Measurements from ENCODE around the gene PIK3R1. TPM values are rescaled to one million over a fixed set of nuclear protein-coding genes. Genes with fewer than 3 reads are reported as not detected.
A peak's percentile ranks its signal among the peaks of the same experiment; 100 is the strongest.

Gene PIK3R1
- 92.7 TPM for polyA plus RNA-seq (ENCODE audit: insufficient read length)
- long read RNA-seq, donor 1, full-length matches to known transcripts, result 8 of 41 reads
- long read RNA-seq, donor 1, partial matches to known transcripts, result 33 of 41 reads
- long read RNA-seq, donor 1, other reads (novel, unspliced or antisense), result 0 of 41 reads
- long read RNA-seq, donor 2, full-length matches to known transcripts, result 14 of 44 reads
- long read RNA-seq, donor 2, partial matches to known transcripts, result 30 of 44 reads
- long read RNA-seq, donor 2, other reads (novel, unspliced or antisense), result 0 of 44 reads
- long read RNA-seq, donor 3, full-length matches to known transcripts, result 6 of 23 reads
- long read RNA-seq, donor 3, partial matches to known transcripts, result 17 of 23 reads
- long read RNA-seq, donor 3, other reads (novel, unspliced or antisense), result 0 of 23 reads
- long read RNA-seq, donor 4, result 0 reads
- long read RNA-seq, donor 5, full-length matches to known transcripts, result 14 of 41 reads
- long read RNA-seq, donor 5, partial matches to known transcripts, result 27 of 41 reads
- long read RNA-seq, donor 5, other reads (novel, unspliced or antisense), result 0 of 41 reads
- long read RNA-seq, donor 6, full-length matches to known transcripts, result 5 of 69 reads
- long read RNA-seq, donor 6, partial matches to known transcripts, result 64 of 69 reads
- long read RNA-seq, donor 6, other reads (novel, unspliced or antisense), result 0 of 69 reads
- long read RNA-seq, donor 7, full-length matches to known transcripts, result 15 of 59 reads
- long read RNA-seq, donor 7, partial matches to known transcripts, result 44 of 59 reads
- long read RNA-seq, donor 7, other reads (novel, unspliced or antisense), result 0 of 59 reads
- long read RNA-seq, donor 8, full-length matches to known transcripts, result 6 of 6 reads
- long read RNA-seq, donor 8, partial matches to known transcripts, result 0 of 6 reads
- long read RNA-seq, donor 8, other reads (novel, unspliced or antisense), result 0 of 6 reads

DNA sequence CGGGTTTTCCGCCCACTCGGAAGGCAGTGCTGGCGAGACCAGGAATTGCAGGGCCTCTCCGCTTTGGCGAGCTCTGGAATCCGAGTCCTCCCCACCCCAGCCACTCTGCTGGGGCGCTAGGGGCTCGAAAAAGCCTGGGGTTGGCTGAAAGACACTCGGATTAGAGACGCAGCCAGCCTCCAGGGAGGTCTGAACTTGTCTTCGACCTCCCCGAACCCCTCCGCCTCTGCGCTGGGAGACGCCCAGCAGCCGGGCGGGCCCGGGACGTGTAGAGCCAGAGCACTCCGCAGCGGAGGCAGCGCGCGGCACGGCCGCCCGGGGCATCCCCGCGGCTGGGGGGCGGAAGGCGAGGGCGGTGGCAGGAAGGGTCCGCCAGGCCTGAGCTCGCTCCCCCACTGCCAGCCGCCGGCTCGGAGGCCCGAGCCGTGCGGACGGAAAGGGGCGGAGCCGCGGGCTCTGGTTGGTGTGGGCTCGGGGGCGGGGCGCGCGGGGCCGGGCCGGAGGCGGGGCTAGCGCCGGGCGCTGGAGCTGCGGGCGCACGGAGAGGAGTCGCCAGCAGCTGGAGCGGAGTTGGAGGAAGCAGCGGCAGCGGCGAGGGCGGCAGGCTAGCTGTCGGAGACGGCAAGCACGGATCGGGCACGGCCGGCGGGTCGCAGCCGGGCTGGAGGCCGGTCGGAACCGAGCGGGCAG is at the start of gene PIK3R1:
TSS of gene PIK3R1 (plus strand) at position 549 of the 690 bp plus-strand sequence. CDS start 10,920 bp downstream, outside the sequence.
- peak; percentile 95 for DNase-seq

DNA sequence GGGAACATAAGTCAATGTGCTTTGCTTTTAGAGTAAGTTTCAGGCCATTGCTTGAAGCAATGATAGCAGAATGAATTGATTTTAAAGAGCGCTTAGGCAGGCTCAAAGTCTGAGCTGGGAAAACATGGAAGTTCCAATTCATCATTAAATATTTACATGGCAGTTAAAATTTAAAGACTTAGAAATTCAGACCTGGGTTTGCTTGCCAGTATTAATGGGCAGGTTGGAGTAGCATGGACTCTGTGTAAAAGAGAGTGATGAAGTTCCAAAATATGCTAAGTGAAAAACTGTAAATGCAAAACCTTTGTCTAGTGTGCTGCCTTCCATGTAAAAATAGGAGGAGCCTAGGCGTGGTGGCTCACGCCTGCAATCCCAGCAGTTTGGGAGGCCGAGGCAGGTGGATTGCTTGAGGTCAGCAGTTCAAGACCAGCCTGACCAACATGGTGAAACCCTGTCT is 48.3 kb upstream of the PIK3R1 start:
- no peak for DNase-seq

DNA sequence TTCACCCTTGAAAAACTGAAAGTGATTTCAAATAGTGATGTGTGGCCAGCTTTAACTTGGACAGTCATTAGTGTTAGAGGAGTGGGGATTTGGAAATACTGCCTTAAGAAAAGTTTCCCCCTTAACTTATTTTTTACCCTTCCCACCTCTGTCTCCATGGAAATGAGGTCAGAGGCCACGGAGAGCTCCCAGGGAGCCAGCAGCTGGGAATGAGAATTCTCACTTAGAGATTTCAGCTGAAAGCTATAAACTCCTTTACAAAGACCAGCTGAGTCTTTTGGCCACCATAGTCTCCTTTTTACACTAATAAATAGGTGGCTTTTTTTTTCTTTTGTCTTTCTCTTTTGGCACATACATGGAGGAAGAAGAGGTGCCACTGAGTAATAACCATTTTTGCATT is 45.7 kb upstream of the PIK3R1 start:
- DNase-seq, result peak; percentile 81

DNA sequence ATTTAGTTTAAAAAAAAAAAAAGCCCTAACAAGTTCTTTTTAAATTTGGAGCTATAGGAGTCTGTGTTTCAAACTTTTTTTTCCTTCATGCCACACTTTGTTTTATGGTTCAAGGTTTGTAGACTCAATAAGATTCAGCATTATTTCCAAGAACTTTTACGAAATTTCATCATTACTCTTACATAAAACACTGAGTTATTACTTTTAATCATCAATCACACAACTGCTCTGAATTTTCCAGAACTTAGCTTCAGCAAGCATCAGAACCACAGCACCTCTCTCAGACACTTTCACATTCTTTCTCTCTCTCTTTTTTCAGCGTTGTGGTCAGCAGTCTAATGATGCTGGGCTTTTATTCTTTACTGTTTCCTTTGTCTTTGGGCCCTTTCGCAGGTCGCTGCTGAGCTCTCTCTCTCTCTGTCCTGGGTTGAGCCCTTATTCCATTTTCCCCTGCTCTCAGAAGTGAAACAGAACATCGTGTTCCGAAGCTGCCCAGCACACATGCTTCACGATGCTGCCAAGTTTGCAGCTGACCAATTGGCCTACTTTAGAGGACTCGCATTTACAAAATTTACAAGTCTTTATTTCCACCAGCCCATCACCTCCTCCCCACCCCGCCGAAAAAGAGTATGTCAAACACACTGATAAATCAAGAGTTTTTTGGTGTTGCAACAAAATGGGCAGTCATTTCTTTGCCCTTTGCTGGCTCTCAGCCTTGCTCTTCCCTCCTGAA is 44.6 kb upstream of the PIK3R1 start:
- DNase-seq, result no peak

DNA sequence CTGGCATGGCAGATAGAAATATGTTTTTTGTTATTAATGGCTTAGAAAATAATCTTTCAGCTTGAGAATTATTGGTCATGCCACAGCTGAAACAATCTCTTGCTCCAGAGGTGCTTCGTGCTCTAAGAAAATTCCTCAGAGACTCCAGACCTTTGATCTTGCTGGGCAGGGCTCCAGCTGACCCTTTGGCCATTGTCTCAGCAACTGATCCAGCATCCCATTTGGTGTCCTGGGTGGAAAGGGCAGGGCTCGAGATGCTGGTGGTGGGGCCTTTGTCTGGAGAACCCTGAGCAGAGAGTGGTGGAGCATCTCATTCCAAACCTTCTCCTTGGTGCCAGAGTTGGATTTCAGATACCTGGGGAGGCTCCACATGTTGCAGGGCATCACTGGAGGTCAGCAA is 43.2 kb upstream of the PIK3R1 start:
- DNase-seq, result no peak

DNA sequence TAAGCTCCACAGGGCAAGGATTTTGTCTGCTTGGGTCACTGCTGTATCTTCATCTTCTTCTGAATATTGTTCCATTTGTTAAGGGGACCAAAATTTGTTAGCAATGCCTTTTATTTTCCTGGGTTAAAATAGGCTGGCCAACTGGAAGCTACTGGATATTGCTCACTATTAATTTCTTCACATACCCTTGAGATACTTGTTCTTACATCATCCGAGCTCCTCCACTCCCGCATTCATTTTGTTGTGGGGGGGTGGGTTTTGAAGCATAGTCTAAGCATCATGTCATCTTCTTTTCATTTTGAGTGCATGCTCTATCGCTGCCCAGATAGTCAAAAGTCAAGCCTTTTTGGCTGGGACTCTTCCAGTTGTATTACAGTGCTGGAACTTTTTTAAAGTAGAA is 42.5 kb upstream of the PIK3R1 start:
- no peak for DNase-seq

DNA sequence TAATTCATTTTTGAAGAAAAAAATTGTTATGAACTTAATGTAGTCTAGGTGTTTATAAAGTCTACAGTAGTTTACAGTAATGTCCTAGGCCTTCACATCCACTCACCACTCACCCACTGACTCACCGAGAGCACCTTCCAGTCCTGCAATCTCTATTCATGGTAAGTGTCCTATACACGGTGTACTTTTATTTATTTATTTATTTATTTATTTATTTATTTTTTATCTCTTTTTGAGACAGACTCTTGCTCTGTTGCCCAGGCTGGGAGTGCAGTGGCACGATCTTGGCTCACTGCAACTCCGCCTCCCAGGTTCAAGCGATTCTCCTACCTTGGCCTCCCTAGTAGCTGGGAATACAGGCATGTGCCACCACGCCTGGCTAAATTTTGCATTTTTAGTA is 39.3 kb upstream of the PIK3R1 start:
- no peak for DNase-seq

DNA sequence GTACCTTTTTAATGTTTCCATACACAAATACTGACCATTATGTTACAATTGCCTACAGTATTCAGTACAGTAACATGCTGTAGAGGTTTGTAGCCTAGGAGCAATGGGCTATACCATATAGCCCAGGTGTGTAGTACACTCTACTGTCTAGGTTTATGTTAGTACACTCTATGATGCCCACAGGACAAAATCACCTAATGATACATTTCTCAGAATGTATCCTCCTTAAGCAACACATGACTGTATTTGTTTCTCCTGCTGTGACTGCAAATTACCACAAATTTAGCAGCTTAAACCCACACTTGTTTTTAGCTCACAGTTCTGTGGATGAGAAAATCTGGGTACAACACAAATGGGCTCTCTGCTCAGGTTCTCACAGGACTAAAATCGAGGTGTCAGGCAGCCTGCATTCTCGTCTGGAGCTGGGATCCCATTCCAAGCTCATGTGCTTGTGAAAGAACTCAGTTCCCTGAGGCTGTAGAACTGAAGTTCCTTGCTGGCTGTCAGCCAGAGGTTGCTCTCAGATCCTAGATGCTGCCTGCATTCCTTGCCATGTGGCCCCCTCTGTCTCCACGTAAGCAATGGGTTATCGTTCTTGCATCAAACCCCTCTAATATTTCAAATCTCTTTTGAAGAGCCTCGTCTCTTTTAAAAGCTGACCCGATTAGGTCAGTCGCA is 38.6 kb upstream of the PIK3R1 start:
- DNase-seq, result no peak

DNA sequence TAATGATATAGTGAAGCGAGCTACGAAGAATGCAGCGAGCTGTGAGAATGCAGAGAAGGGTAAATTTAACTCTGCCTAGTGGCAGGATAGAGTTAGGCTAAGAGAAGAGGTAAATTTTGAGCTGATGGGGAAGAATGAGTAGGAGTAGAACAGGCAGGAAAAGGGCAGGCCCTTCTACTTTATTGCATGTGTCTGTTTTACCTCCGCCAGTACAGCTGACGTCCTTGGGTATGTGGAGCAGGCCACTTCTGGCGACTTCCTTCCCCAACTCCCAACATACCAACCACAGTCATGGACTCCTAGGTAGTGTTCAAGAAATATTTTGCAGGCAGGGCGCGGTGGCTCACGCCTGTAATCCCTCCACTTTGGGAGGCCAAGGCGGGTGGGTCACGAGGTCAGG is 37.9 kb upstream of the PIK3R1 start:
- DNase-seq, result no peak

DNA sequence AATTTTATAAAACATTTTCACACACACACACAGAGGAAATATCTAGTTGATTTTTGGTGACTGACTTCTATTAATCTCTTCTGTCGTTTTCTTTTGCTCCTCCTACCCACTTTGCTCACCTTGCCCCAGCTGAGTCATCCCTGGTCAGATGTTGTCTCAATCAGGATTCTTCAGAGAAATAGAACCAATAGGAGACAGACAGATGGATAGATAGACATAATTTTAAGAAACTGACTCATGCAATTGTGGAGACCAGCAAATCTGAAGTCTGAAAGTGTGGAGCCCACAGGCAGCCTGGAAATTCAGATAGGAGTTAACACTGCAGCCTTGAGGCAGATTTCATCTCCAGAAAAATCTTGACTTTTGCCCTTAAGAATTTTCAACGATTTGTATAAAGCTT is 37.0 kb upstream of the PIK3R1 start:
- no peak for DNase-seq

DNA sequence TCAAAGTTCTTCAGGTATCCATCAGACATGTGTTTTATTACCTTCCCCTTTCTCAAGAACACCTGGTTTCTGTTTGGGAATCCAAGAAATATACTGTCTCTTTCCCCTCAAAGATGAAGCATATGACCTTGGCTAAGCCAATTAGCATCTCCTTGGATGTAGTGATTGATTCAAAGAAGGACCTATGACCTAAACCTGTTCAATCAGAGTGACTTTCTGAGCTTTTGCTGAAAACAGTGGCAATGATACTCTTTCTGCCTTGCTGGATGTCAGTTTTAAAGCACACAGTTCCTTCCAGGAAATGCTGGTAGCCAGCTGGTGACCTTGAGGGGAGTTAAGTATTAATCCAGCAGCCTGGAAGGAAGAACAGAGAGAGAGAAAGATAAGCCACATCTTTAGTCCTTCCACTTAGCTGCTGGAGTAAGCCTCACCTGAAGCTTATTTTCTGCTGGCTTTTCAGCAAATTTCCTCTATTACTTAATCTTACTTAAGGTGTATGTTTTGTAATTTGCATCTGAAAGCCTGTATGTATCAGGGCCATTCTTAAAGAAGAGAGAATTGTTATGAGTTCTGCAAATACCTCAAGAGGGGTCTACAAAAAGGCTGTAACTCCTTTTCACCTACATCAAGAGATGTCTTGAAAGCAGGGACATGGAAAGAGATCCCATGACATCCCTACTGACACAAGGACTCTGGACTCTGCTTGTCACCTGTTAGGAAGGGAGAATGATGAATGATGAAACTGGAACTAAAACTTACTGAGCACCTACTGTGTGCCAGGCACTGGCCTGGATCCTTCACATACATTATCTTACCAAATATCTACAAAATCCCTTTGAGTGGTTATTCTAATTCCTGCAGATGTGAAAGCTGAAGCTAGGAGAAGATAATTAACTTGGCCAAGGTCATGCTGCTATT is 35.2 kb upstream of the PIK3R1 start:
- no peak for DNase-seq

DNA sequence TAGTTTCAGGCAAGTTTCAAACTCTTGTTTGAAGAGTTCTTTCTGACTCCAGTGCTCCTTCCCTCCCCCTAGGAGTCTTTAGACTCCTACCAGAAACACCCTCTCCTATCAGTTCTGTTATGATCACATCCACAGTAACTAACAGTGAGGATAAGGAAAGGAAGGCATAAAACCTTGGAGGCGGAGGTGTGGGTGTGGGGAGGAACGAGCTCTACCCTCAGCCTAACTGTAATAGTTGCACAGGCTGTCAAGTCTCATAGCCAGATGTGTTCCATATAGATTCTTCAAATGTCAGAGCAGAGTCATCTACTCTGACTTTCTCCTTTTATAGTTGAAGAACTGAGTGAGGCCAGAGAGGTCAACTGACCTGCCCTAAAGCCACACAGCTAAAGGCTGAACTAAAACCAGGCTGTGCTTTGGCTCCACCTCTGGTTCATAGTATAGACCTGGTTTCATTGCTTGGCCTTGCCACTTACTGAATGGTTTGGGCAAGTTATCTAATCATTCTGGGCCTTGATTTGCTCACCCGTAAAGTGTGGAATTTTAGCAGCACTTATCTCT is 34.4 kb upstream of the PIK3R1 start:
- DNase-seq, result no peak

DNA sequence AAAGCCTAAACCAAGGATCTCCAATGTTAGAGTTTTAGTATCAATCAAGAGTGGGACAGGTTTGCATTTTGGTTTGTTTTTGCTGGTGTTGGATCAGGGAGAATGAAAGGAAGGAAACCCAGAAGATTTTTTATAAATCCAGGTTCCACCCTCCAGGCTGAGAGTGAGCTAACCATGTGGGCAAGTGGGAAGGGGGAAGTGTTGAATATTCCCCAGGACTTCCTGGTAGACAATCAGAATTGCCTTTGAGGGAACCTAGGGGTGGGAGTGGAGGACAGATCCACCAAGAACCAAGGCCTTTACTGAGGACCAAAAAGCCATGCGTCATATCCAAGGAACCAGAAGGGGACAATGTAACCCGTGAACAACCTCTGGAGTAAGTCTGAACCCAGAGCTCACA is 33.5 kb upstream of the PIK3R1 start:
- DNase-seq, result no peak

DNA sequence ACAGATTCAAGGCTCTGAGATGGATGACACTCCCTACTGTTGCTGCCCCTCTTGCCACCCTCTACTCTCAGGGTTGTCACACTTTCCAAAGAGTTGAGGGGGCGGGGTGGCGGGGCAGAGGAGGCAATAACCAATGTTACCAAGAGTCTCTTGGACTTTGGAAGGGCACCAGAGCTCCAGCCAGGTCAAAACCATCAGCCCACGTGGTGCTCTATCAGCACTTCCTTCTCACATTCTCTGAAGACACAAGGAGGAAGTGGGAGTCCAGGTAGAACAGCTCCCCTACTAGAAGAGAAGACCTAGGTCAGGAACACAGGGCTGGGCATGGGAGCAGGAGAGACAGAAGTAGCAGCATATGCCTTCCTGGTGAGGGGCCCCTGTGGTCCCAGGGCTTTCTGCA is 33.0 kb upstream of the PIK3R1 start:
- no peak for DNase-seq

DNA sequence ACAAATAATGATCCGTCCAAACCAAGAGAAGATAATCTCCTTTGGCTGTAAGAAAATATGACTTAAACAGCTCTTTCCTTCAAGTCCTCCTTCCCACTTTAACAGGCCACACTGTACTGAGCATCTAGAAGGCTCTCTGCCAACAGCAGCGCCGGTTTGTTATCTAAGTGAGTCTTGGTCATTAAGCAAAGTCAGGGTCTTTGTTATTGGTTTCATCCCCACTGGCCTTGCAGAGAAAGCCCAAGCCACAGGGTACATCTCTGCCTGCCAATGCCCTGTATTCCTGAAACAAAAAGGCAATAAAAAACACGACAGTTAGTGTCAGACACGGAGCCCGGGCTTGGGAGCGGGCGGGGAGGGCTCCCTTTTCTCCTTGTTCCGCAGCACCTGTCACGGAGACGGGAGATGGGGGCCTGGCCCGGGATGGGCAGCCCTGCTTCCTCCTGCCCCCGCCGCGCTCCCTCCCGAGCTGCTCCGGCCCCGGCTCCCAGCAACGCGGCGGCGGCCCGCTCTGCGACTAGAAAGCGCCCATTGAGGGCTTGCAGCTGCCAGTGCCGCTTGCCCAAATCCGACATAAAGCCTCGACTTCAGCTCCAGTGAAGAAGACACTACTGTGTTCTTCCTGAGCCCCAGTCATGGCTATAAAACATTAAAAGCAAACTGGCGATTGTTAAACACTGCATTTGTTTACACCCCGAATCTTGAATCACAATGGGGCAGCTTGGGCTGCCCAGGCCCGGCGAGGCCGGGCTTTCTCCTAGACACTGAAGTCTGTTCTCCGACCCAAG is 28.1 kb upstream of the PIK3R1 start:
- no peak for DNase-seq

DNA sequence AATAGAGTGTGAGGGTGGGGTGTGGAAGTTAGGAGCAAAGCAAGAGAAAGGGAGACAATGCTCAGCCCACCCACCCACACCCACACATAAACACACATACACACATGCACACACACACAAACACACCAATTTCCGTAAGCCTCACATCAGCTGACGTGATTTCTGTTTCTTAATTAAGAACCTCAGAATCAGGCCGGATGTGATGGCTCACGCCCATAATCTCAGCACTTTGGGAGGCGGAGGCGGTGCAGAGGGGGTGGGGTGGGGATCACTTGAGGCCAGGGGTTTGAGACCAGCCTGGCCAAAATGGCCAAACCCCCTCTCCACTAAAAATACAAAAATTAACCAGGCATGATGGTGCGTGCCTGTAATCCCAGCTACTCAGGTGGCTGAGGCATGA is 26.4 kb upstream of the PIK3R1 start:
- DNase-seq, result no peak

DNA sequence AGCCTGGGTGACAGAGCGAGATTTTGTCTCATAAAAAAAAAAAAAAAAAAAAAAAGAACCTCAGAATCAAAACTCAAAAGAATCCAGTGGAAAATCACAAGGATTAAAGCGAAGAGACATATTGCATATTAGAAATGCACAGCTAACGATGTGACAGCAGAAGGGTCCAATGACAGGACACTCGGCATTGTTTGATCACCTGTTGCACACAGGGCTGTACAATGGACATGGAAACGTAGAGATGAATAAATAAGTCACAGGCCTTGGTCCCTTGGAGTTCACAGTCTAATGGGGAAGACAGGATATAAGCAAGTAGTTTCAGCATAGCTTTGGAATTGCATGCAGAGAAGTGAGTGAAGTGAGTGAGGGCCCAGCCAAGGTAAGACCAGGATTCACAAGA is 25.9 kb upstream of the PIK3R1 start:
- no peak for DNase-seq

DNA sequence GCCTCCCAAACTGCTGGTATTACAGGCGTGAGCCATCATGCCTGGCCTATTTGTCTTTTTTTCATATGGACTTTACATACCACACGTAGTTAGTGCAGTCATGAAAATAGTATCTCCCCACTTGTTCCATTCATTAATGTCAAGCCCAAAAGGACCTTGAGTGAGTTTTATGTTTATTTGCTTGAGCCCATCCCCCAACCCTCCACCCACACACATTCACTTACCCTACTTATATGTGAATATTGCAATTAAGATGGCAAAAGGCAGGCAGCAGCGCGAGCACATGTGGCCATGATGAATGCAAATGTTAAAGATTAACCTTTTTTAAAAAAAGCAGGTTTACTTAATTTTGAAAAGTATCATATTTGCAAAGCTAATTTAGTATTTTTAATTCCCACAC is 24.9 kb upstream of the PIK3R1 start:
- no peak for DNase-seq

Data from left kidney (tissue), 8 donors.